ENCODE measurements around the gene QRFP. TPM values are rescaled to one million over a fixed set of nuclear protein-coding genes. Genes with fewer than 3 reads are reported as not detected.

Gene QRFP
- total and polyA plus RNA-seq, 2 of the 8 experiments (the other 6 are each of a cell fraction or from before 2014, with no cell fraction given), result not detected

GRCh38 chr9:130938652-130939404 is 42.2 kb upstream of the QRFP start, which contains the start of gene FIBCD1 (continued):
- TF ChIP-seq EZH2 (IDR thresholded peaks at IDR 0.05; ENCODE audit: low read depth, low read length, severe bottlenecking) (peak; percentile 17), EP300 (IDR thresholded peaks at IDR 0.05; ENCODE audit: borderline replicate concordance in 1 of 2, low read depth in 2 of 2, low read length in 2 of 2) (peak in 1 of 2 experiments; percentile 8; a peak in 1 of 3 replicates), CHD2 (IDR thresholded peaks at IDR 0.05; ENCODE audit: low read length) (no peak)

Measured in H1 (cell line).